Gastroesophageal sphincter (tissue), 4 donors: ENCODE measurements around the gene ARHGAP21. TPM values are rescaled to one million over a fixed set of nuclear protein-coding genes. Genes with fewer than 3 reads are reported as not detected.

Experiments
- ATAC-seq: fragments of 150-250 bp; one replicate; pipeline ENCODE4 v1.9.1; 2016; ENCODE audit warnings: mild to moderate bottlenecking, moderate library complexity
- H3K27ac ChIP-seq, 4 donors: fragments of 200-600 bp; sonication (generic) in 3 of 4; 1 replicate in 3 of 4; 2 replicates in 1 of 4; pipeline ENCODE4 v1.5.1; 2016 to 2019
- H3K27me3 ChIP-seq: fragments of 200-600 bp; sonication (generic); one replicate; pipeline ENCODE4 v1.5.1; 2019
- H3K36me3 ChIP-seq, 2 donors: fragments of 200-600 bp; sonication (generic); one replicate each; pipeline ENCODE4 v1.5.1; 2019; ENCODE audit warnings: control low read depth in 1 of 2
- H3K4me1 ChIP-seq, 3 donors: fragments of 200-600 bp; sonication (generic); 1 replicate in 2 of 3; 2 replicates in 1 of 3; pipeline ENCODE4 v1.5.1; 2016 to 2019; ENCODE audit warnings: control low read depth in 2 of 3
- H3K4me3 ChIP-seq, 2 donors: fragments of 200-600 bp; sonication (generic); one replicate each; pipeline ENCODE4 v1.5.1; 2019; ENCODE audit warnings: mild to moderate bottlenecking in 1 of 2, moderate library complexity in 1 of 2
- H3K9me3 ChIP-seq, 3 donors: fragments of 200-600 bp; sonication (generic); one replicate each; pipeline ENCODE4 v1.5.1; 2017 to 2019; ENCODE audit warnings: control low read depth in 2 of 3
- CTCF ChIP-seq, 4 experiments: fragments of 200-600 bp in 2 of 4; fragments of 450-650 bp in 2 of 4; sonication (generic) in 1 of 4; IDR thresholded peaks; one replicate each; pipeline ENCODE4 v1.5.1; 2017 to 2019; ENCODE audit warnings: antibody characterized with exemption in 4 of 4, mild to moderate bottlenecking in 2 of 4, moderate library complexity in 2 of 4
- EP300 ChIP-seq: sonication (generic); formaldehyde crosslinking; IDR thresholded peaks from one replicate; pipeline ENCODE4 v1.6.1; 2017; ENCODE audit warnings: antibody characterized with exemption, mild to moderate bottlenecking
- POLR2A ChIP-seq, 2 donors: fragments of 450-650 bp; IDR thresholded peaks; one replicate each; pipeline ENCODE4 v1.6.1; 2017; ENCODE audit warnings: antibody characterized with exemption in 2 of 2, mild to moderate bottlenecking in 2 of 2, moderate library complexity in 1 of 2
- POLR2AphosphoS5 ChIP-seq: sonication (generic); formaldehyde crosslinking; IDR thresholded peaks from one replicate; pipeline ENCODE4 v1.6.1; 2017; ENCODE audit warnings: antibody characterized with exemption
- WGBS, 2 donors: methylation state at CpG; one replicate each; pipeline ENCODE4 v1.1.5; 2018; ENCODE audit warnings: low coverage in 1 of 2; 5-methylcytosine and 5-hydroxymethylcytosine counted together
- total RNA-seq, 4 donors: library from RNA; depleted of rRNA; stranded (reverse); fragments of >200 nt; gene quantifications; one replicate each; pipeline ENCODE4 v1.1.0, GENCODE V29; 2016

Gene ARHGAP21
- total RNA-seq, 4 donors from 2014 or later, result 55.3 to 76.7 (median 66.4) TPM

DNA sequence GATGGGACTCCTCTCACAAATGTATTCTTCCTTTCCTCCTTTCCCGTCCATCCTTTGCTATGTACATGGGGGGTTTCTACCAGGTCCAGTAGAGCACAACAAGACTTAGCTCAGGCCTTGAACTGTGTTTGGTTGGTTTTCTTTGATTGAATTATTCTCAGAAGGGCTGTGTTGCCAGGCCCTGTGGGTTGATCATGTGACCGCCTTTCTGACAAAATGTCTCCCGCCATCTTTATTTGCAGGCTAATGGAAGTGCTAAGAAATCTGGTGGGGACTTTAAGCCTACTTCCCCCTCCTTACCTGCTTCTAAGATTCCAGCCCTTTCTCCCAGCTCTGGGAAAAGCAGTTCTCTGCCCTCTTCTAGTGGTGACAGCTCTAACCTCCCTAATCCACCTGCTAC, 178.1 kb downstream of the ARHGAP21 start:
- Histone ChIP-seq H3K4me1 (no peaks in the 10 kb centered on the region), H3K27ac (no peak overlapping the region), H3K27me3 (no peaks in the 10 kb centered on the region), H3K9me3 (no peaks in the 10 kb centered on the region), H3K36me3 (peaks cover 0 to 57% of the 10 kb centered on the region in 2 donors), H3K4me3 (no peak overlapping the region)
- WGBS, 2 donors, result 95% methylated on average over 3 of the region's 3 CpGs; no CpG with 5 or more reads in 1 of the 2 donors
- no peak for ATAC-seq
- TF ChIP-seq CTCF (IDR thresholded peaks at IDR 0.05) (no peak), EP300 (no peak), POLR2A (IDR thresholded peaks at IDR 0.05) (no peak), POLR2AphosphoS5 (no peak)

- WGBS, 2 donors, result 91 to 93% methylated on average over 3 to 9 of the region's 10 CpGs
- Histone ChIP-seq H3K4me1 (no peaks in the 10 kb centered on the region), H3K4me3 (no peak overlapping the region), H3K27ac (no peak overlapping the region), H3K9me3 (no peaks in the 10 kb centered on the region), H3K36me3 (peaks cover 0 to 65% of the 10 kb centered on the region in 2 donors), H3K27me3 (no peaks in the 10 kb centered on the region)
- no peak for ATAC-seq
- TF ChIP-seq POLR2A (IDR thresholded peaks at IDR 0.05) (no peak), EP300 (no peak), CTCF (IDR thresholded peaks at IDR 0.05) (no peak), POLR2AphosphoS5 (no peak)
Observed at GRCh38 chr10:24544776-24545175, 178.9 kb downstream of the ARHGAP21 start.

- no peaks in the 10 kb centered on the region for H3K27me3 ChIP-seq
- H3K27ac ChIP-seq, result no peak overlapping the region
- no peaks in the 10 kb centered on the region for H3K4me1 ChIP-seq
- H3K4me3 ChIP-seq, result no peak overlapping the region
- peaks cover 0 to 82% of the 10 kb centered on the region in 2 donors for H3K36me3 ChIP-seq
- 87 to 88% methylated on average over 12 to 14 of the region's 14 CpGs for WGBS, 2 donors
- no peak for TF ChIP-seq POLR2AphosphoS5
- no peak for TF ChIP-seq CTCF (IDR thresholded peaks at IDR 0.05)
- ATAC-seq, result no peak
- no peaks in the 10 kb centered on the region for H3K9me3 ChIP-seq
Observed at GRCh38 chr10:24542314-24543270, 181.1 kb downstream of the ARHGAP21 start.

DNA sequence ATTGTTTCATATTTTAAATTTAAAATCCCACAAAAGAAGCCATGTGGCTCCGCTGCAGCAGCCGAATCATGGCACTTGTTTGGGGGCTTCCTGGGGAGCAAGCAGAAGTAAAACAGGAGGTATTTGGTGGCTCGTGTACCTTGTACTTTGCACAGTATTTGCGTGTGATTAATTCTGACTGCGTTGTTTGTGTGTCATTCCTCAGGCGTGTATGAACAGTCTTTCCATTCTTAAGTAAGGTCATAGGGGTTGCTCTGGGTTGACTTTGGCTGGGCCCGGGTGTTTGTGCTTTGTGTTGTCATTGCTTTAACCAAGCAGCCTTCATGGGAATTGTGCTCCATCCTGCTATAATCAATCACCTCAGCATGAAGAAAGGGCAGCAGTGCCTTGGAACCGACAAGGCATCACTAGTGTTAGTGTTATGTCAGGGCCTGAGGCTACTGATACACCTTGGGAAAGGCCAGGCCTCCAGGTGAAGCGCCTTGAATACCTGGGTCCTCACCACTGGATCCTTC, 182.4 kb downstream of the ARHGAP21 start:
- Histone ChIP-seq H3K27ac (no peak overlapping the region), H3K27me3 (no peaks in the 10 kb centered on the region), H3K36me3 (peaks cover 0 to 93% of the 10 kb centered on the region in 2 donors), H3K9me3 (no peaks in the 10 kb centered on the region), H3K4me1 (no peaks in the 10 kb centered on the region), H3K4me3 (no peak overlapping the region)
- TF ChIP-seq CTCF (IDR thresholded peaks at IDR 0.05) (no peak), POLR2AphosphoS5 (no peak), EP300 (no peak), POLR2A (IDR thresholded peaks at IDR 0.05) (no peak)
- WGBS, 2 donors, result 85 to 94% methylated on average over 7 of the region's 9 CpGs
- no peak for ATAC-seq
